DMS114 treated with DMSO at 0.1 percent for 48 hours (cell line): ENCODE measurements around the gene MBD2.

Experiments
- DNase-seq: peaks from one replicate; lab custom pipeline; 2025; ENCODE audit not compliant: unreplicated experiment; lab: John Stamatoyannopoulos, UW

Gene MBD2

GRCh38 chr18:54202851-54203250, 21.6 kb downstream of the MBD2 start:
- DNase-seq: no peak

- DNase-seq: no peak
These were observed 26.6 kb downstream of the MBD2 start for GRCh38 chr18:54197747-54198411.

GRCh38 chr18:54193786-54194185, 30.7 kb downstream of the MBD2 start:
- DNase-seq: no peak

- no peak for DNase-seq
These were observed 31.6 kb downstream of the MBD2 start for GRCh38 chr18:54192900-54193299.

GRCh38 chr18:54192415-54192814, 32.1 kb downstream of the MBD2 start:
- DNase-seq: no peak

- DNase-seq: no peak
These were observed 33.1 kb downstream of the MBD2 start for GRCh38 chr18:54191352-54191751.

- no peak for DNase-seq
These were observed 37.1 kb downstream of the MBD2 start for GRCh38 chr18:54187372-54187771.

GRCh38 chr18:54184836-54185235, 39.6 kb downstream of the MBD2 start:
- DNase-seq: no peak

- DNase-seq: no peak
These were observed 41.1 kb downstream of the MBD2 start for GRCh38 chr18:54183390-54183789.

GRCh38 chr18:54181856-54182602, 42.4 kb downstream of the MBD2 start:
- DNase-seq: no peak

GRCh38 chr18:54173980-54174630, 50.4 kb downstream of the MBD2 start:
- DNase-seq: no peak

- DNase-seq: no peak
These were observed 51.2 kb downstream of the MBD2 start for GRCh38 chr18:54173250-54173649.

- no peak for DNase-seq
These were observed 54.8 kb downstream of the MBD2 start for GRCh38 chr18:54169431-54170403.

GRCh38 chr18:54165450-54165849, 59.0 kb downstream of the MBD2 start:
- no peak for DNase-seq

GRCh38 chr18:54163453-54163852, 61.0 kb downstream of the MBD2 start:
- DNase-seq: no peak

- no peak for DNase-seq
These were observed 62.0 kb downstream of the MBD2 start for GRCh38 chr18:54162431-54162830.

- DNase-seq: no peak
These were observed 63.2 kb downstream of the MBD2 start for GRCh38 chr18:54161267-54161666.

GRCh38 chr18:54159906-54160305, 64.6 kb downstream of the MBD2 start:
- DNase-seq: no peak

- no peak for DNase-seq
These were observed 66.7 kb downstream of the MBD2 start for GRCh38 chr18:54157646-54158385.

GRCh38 chr18:54155412-54155811, 69.1 kb downstream of the MBD2 start:
- no peak for DNase-seq
